Stimulated activated naive B cell treated with anti-CD40 and anti-IgM and Interleukin-4, amounts not matched to agents 10 μg/mL and 1 μg/mL and 100 μg/mL, for 72 hours (primary cell): Measurements from ENCODE around the gene DDX10.
"Not testable (repeated sequence)": the region's sequence is repeated elsewhere in the genome, so short reads cannot be mapped to it uniquely, and the experiment has no call there.

Source experiments
- ATAC-seq, 2 donors: fragments of 150-1000 bp; cut with Tn5 transposase; replicated peaks; 2 replicates each; pipeline ENCODE4 v1.10.0; 2021; ENCODE audit warnings: moderate library complexity in 1 of 2
- DNase-seq: peaks from one replicate; pipeline ENCODE4 v3.0.0; 2021
- H3K27ac Mint-ChIP-seq: one replicate; pipeline ENCODE4 v1.8.0; 2022; ENCODE audit warnings: mild to moderate bottlenecking, mixed read lengths
- H3K27me3 Mint-ChIP-seq, 2 donors: one replicate each; pipeline ENCODE4 v1.8.0; 2022; ENCODE audit warnings: mixed read lengths in 2 of 2
- H3K36me3 Mint-ChIP-seq, 2 donors: one replicate each; pipeline ENCODE4 v1.8.0; 2022; ENCODE audit warnings: mixed read lengths in 2 of 2, mild to moderate bottlenecking in 1 of 2
- H3K4me1 Mint-ChIP-seq, 2 donors: one replicate each; pipeline ENCODE4 v1.8.0; 2022; ENCODE audit warnings: mixed read lengths in 2 of 2, mild to moderate bottlenecking in 1 of 2
- H3K4me3 Mint-ChIP-seq, 2 donors: one replicate each; pipeline ENCODE4 v1.8.0; 2022; ENCODE audit warnings: mild to moderate bottlenecking in 2 of 2, mixed read lengths in 2 of 2, moderate library complexity in 1 of 2
- H3K9me3 Mint-ChIP-seq, 2 donors: one replicate each; pipeline ENCODE4 v1.8.0; 2022; ENCODE audit warnings: mixed read lengths in 2 of 2, mild to moderate bottlenecking in 1 of 2

DDX10 gene

DNA sequence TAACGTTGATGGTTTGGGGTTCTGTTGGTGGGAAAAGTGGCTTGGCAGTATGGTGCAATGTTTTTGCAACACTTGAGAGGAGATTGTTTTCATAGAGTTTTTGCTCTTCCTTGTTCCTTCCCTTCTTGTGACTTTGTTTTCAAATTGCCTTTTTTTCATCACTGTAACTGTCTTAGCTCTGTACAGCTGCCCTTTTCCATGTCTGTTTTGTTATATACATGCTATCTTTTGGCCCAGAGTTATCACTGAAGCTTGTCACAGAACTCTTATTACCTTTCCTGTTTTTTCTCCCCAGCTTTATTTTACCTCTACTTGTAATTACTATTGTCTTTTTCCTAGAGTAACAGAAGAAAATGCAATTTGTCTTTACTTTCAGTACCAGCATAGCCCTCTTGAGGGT lies 154.1 kb downstream of the DDX10 start:
- H3K4me1 Mint-ChIP-seq: peaks cover 0 to 9% of the 10 kb centered on the region in 2 donors
- peaks cover 10 to 24% of the 10 kb centered on the region in 2 donors for H3K36me3 Mint-ChIP-seq
- DNase-seq (no peak), ATAC-seq (no peak)
- no peaks in the 10 kb centered on the region for H3K27me3 Mint-ChIP-seq
- no peak overlapping the region for H3K27ac Mint-ChIP-seq
- H3K9me3 Mint-ChIP-seq: no peaks in the 10 kb centered on the region
- no peak overlapping the region for H3K4me3 Mint-ChIP-seq

DNA sequence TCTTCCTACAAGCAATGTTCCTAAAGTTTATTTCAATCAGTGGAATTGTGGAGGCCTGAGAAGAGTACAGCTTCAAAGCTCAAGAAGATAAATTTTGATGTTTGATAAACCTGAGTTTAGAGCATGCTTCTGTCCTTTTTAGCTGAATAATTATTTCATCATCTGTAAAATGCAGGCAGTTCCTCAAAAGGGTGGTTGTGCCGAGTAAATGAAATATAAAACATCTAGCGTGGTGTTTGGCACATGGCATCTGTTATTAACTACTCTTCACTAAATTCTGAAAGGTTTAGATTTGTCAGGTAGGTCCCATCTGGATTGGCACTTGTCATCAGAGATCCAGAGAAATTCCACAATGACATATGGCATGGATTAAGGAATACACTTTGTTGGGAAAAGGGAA lies 155.1 kb downstream of the DDX10 start:
- H3K36me3 Mint-ChIP-seq: peaks cover 10 to 26% of the 10 kb centered on the region in 2 donors
- H3K4me1 Mint-ChIP-seq: peaks cover 0 to 9% of the 10 kb centered on the region in 2 donors
- no peak for DNase-seq
- H3K9me3 Mint-ChIP-seq: no peaks in the 10 kb centered on the region
- no peaks in the 10 kb centered on the region for H3K27me3 Mint-ChIP-seq
- no peak overlapping the region for H3K4me3 Mint-ChIP-seq
- H3K27ac Mint-ChIP-seq: no peak overlapping the region
- no peak for ATAC-seq

DNA sequence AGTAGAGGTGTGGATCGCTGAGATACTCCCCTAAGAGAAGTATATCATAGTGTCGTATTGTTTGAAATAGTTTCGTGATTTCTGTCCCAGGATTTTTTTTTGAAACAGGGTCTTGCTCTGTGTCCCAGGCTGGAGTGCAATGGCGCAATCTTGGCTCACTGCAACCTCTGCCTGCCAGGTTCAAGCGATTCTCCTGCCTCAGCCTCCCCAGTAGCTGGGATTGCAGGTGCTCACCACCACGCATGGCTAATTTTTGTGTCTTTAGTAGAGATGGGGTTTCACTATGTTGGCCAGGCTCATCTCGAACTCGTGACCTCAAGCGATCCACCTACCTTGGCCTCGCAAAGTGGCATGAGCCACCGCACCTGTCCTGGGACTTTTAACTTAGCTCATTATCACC lies 159.1 kb downstream of the DDX10 start:
- H3K27ac Mint-ChIP-seq, H3K4me1 Mint-ChIP-seq, ATAC-seq, H3K4me3 Mint-ChIP-seq, H3K9me3 Mint-ChIP-seq, H3K27me3 Mint-ChIP-seq, DNase-seq: not testable (repeated sequence)
- H3K36me3 Mint-ChIP-seq: peaks cover 5 to 26% of the 10 kb centered on the region in 2 donors

DNA sequence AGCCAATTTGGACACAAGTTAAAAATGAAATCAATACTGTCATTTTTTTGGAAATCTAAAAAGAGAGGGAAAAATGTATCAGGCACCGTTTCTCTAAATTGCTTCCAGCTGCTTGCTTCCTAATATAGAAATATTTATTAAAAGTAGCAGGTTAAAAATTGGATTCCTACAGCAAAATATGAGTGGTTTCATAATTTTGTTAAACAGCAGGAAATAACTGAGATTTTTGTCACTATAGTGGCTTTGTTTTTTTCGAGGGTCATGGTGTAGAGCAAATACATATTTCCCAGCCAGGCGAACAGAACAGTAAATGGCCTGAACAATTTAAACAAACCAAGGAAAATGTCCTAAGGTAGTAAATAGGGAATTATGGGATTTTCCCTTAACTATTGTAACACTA lies 159.7 kb downstream of the DDX10 start:
- Mint-ChIP-seq H3K4me1 (peaks cover 1 to 10% of the 10 kb centered on the region in 2 donors), H3K27ac (no peak overlapping the region), H3K4me3 (no peak overlapping the region), H3K36me3 (peaks cover 10 to 32% of the 10 kb centered on the region in 2 donors), H3K9me3 (peaks cover 2 to 6% of the 10 kb centered on the region in 2 donors), H3K27me3 (no peaks in the 10 kb centered on the region)
- no peak for ATAC-seq
- no peak for DNase-seq

DNA sequence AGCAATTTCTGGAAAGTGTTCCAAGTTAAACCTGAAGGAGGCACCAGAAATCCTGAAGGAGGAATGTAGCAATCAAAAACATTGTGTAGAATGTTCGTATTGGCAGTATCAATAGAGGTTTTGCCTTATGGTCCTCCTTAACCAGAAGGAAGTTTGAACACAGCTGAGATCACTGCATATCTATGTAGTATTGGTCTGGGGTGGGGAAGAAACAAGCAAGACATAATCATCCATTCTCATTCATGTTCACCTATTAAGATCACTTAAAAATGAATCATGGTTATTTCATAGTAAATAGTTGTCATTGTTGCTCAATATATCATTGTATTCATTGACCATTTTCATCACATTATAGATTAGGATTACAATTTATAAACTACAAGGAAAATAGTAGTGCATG lies 160.5 kb downstream of the DDX10 start:
- peaks cover 15 to 39% of the 10 kb centered on the region in 2 donors for H3K36me3 Mint-ChIP-seq
- no peak for DNase-seq
- ATAC-seq: no peak

DNA sequence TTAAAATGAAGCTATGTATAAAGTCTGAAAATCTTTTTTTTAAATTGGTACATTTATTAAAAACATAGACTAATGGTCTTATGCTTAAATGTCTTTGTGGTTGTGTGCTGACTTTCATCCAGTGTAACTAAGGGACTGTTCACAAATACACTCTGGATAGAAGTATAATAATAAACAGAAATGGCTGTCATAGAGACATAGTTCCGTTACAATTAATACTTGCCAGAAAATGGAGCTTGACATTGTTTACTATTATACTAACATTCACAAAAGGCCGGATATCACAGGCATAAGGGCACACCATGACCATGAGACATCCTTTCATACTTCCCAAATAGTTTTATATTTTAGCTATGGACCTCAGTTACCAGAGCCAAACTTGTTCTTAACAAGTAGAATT lies 161.3 kb downstream of the DDX10 start:
- no peak for ATAC-seq
- no peak for DNase-seq
- H3K4me3 Mint-ChIP-seq: no peak overlapping the region
- no peaks in the 10 kb centered on the region for H3K27me3 Mint-ChIP-seq
- H3K36me3 Mint-ChIP-seq: peaks cover 15 to 41% of the 10 kb centered on the region in 2 donors
- H3K4me1 Mint-ChIP-seq: peaks cover 8 to 21% of the 10 kb centered on the region in 2 donors
- H3K9me3 Mint-ChIP-seq: peaks cover 6 to 12% of the 10 kb centered on the region in 2 donors
- H3K27ac Mint-ChIP-seq: no peak overlapping the region

More for the DNA sequence above, 160.5 kb downstream of the DDX10 start:
- Mint-ChIP-seq H3K4me1 (peaks cover 6 to 18% of the 10 kb centered on the region in 2 donors), H3K27me3 (no peaks in the 10 kb centered on the region), H3K27ac (no peak overlapping the region), H3K9me3 (peaks cover 6 to 10% of the 10 kb centered on the region in 2 donors), H3K4me3 (no peak overlapping the region)

DNA sequence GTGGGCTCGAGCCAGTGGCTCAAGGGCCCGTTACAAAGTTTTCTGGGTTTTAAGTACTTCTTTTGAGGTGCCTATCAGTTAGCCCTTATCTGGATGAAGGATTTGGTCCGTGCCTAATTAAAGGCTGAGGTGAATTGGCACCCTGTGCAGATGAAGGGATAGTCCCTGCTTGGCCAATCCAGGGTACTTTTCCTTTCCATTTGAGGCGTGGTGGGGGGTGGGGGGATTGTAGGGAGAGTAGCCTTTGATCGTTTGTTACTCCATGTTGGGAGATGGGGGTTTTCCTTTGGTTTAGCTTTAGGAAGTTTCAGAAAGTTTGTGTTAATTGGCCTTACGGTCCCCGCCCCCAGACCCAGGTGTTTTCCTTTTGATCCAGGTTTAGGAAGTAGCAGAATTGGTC lies 170.8 kb downstream of the DDX10 start:
- DNase-seq (no peak), ATAC-seq (no peak)
- no peak overlapping the region for H3K4me3 Mint-ChIP-seq
- H3K36me3 Mint-ChIP-seq: peaks cover 24 to 27% of the 10 kb centered on the region in 2 donors
- peaks cover 6 to 13% of the 10 kb centered on the region in 2 donors for H3K4me1 Mint-ChIP-seq
- H3K27ac Mint-ChIP-seq: no peak overlapping the region
- H3K9me3 Mint-ChIP-seq: no peaks in the 10 kb centered on the region
- H3K27me3 Mint-ChIP-seq: no peaks in the 10 kb centered on the region

DNA sequence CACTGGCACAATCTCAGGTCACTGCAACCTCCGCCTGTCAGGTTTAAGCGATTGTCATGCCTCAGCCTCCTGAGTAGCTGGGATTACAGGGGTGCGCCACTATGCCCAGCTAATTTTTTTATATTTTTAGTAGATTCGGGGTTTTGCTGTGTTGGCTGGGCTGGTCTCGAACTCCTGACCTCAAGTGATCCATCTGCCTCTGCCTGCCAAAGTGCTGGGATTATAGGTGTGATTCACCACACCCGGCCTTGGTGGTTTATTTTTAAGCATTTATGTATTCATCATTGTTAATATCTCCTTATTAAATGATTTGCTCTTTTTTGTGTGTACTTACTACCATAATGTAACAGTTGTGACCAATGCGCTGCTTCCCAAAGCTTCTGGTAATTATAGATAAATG lies 171.7 kb downstream of the DDX10 start:
- Mint-ChIP-seq H3K36me3 (peaks cover 32 to 35% of the 10 kb centered on the region in 2 donors), H3K4me1 (peaks cover 8 to 19% of the 10 kb centered on the region in 2 donors), H3K4me3 (no peak overlapping the region), H3K9me3 (no peaks in the 10 kb centered on the region), H3K27ac (no peak overlapping the region), H3K27me3 (no peaks in the 10 kb centered on the region)
- no peak for DNase-seq
- ATAC-seq: no peak

DNA sequence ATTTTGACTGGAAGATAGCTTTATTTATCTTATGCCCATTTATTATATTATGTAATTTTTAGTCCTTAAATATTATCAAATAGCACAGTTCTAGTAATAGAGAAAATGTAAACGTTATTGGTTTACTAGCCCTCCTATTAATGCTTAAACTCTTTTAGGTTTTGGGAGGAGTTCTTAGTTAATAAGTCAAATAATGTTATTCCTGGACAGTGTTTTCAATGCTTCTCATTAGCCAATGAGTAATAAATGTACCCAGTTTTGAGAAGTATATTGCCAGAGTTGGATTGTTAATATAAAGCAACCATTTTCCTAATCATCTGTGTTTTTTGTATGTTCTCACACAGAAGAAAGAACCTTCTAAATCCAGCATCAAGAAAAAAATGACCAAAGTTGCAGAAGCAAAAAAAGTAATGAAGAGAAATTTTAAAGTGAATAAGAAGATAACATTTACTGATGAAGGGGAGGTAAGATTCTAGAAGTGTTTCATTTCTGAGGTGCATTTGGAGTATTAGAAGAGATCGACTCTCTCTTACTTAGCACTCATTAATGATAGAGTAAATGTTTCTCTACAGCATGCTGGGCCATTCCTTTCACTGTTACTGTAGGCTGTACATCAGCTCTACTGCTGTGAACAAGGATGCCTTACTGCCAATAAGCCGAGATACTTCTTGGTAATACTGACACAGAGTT lies 173.4 kb downstream of the DDX10 start:
- ATAC-seq: no peak
- Mint-ChIP-seq H3K9me3 (no peaks in the 10 kb centered on the region), H3K4me1 (peaks cover 6 to 19% of the 10 kb centered on the region in 2 donors), H3K27me3 (no peaks in the 10 kb centered on the region), H3K36me3 (peaks cover 35 to 39% of the 10 kb centered on the region in 2 donors), H3K27ac (no peak overlapping the region), H3K4me3 (no peak overlapping the region)
- no peak for DNase-seq

DNA sequence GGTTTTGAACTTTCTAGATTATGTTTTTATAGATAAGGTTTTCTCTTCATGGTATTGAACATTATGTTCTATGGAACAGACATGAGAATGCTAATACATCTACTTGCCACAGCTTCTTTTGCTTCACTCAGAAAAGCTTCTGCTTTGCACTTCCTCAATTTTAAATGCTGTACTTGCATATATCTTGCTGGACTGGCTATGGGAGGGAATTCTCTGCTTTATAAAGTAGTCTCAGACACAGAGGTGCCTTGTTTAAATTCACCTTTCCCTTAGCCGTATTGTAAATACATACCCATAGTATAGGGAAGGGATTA lies 173.9 kb downstream of the DDX10 start:
- Mint-ChIP-seq H3K27me3 (no peaks in the 10 kb centered on the region), H3K4me3 (no peak overlapping the region), H3K27ac (no peak overlapping the region), H3K4me1 (peaks cover 4 to 14% of the 10 kb centered on the region in 2 donors), H3K36me3 (peaks cover 33 to 42% of the 10 kb centered on the region in 2 donors), H3K9me3 (no peaks in the 10 kb centered on the region)
- no peak for DNase-seq
- no peak for ATAC-seq

DNA sequence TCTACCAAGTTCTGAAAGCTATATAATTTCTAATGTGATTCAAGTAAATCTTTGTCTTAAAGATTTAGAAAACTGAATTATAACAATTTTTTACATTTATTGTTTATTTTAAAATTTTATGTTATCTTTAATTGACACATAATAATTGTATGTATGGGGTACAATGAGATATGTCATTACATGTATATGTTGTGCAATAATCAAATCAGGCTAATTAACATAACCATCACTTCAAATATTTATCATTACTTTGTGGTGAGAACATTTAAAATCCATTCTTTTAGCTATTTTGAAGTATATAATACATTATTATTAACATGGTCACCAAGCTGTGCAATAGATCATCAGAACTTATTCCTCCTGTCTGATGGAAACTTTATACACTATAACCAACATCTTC lies 181.1 kb downstream of the DDX10 start:
- Mint-ChIP-seq H3K27ac (no peak overlapping the region), H3K4me1 (peaks cover 2 to 3% of the 10 kb centered on the region in 2 donors), H3K4me3 (no peak overlapping the region), H3K36me3 (peaks cover 15 to 39% of the 10 kb centered on the region in 2 donors), H3K9me3 (no peaks in the 10 kb centered on the region), H3K27me3 (no peaks in the 10 kb centered on the region)
- ATAC-seq (no peak), DNase-seq (no peak)

DNA sequence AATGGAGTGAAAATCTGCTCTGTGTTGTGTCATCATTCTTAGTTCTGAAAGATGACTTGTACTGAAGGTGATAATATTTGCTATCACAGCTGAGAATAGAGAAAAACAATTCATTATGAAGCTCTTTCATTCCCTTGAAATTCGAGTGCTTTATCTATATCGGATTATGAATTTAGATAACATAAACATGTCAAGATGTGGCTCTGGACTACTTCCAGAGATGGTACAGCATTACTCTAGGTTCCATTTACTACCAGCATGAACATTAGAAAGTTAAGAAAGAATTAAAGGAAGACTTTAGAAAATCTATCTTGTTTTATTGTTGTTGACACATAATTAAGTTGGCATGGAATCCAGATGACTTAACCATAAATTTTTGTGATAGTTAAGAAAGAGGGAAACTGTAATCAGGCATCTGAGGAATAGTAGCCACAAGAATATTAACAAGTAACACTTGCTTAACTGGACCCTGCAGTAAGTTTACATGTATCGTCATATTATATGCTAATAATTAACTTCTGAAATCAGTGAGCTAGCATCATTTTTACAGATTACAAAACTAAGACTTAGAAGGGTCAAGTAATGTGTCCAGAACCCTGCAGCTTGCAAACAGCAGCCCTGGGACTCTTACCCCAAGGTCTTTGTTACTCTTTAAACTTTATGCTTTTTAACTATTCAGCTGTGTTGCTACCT lies 182.6 kb downstream of the DDX10 start:
- Mint-ChIP-seq H3K27me3 (no peaks in the 10 kb centered on the region), H3K36me3 (peaks cover 15 to 37% of the 10 kb centered on the region in 2 donors), H3K9me3 (no peaks in the 10 kb centered on the region), H3K27ac (no peak overlapping the region), H3K4me1 (peaks cover 2% of the 10 kb centered on the region in 2 donors), H3K4me3 (no peak overlapping the region)
- no peak for DNase-seq
- ATAC-seq: no peak

DNA sequence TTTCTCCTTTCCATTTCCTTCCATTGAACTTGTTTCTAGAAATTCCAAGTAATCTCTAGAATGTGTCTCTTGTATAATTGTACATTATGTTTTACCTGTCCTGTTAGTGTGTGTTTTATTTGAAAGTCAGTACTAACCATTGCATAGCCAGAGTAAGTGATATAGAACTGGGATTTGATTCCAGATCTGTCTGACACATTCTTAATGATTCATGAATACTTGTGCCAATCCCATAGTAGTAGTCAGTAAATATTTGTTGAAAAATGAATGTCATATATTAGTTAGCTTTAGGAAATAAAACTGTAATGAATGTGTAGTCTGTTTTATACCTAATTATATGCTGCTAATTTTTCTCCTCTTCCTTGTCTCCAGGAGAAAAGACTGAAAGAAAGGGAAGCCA lies 186.9 kb downstream of the DDX10 start:
- no peak overlapping the region for H3K4me3 Mint-ChIP-seq
- H3K36me3 Mint-ChIP-seq: peaks cover 13 to 31% of the 10 kb centered on the region in 2 donors
- no peaks in the 10 kb centered on the region for H3K27me3 Mint-ChIP-seq
- H3K27ac Mint-ChIP-seq: no peak overlapping the region
- H3K4me1 Mint-ChIP-seq: peaks cover 16 to 26% of the 10 kb centered on the region in 2 donors
- H3K9me3 Mint-ChIP-seq: no peaks in the 10 kb centered on the region
- ATAC-seq: no peak
- no peak for DNase-seq

DNA sequence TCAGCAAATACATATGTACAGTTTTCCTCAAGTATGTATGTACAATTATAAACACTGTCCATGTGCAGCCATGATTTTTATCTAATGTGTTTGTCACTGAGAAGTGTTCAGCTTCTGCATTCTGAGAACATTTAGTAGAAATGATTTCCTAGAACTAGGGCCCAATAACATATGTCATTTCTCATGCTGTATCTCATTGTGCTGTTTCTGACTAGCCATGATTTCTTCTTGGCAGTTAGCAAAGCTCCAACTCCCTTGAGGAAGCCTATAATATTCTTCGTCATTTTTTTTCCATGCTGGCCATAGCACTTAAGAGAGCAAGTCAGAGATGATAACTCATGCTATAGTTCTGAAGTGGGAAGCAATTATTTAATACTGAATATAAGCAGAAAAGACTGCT lies 187.8 kb downstream of the DDX10 start:
- no peak for ATAC-seq
- H3K9me3 Mint-ChIP-seq: no peaks in the 10 kb centered on the region
- no peak for DNase-seq
- no peaks in the 10 kb centered on the region for H3K27me3 Mint-ChIP-seq
- peaks cover 16 to 33% of the 10 kb centered on the region in 2 donors for H3K36me3 Mint-ChIP-seq
- peaks cover 17 to 26% of the 10 kb centered on the region in 2 donors for H3K4me1 Mint-ChIP-seq
- no peak overlapping the region for H3K27ac Mint-ChIP-seq
- H3K4me3 Mint-ChIP-seq: no peak overlapping the region

DNA sequence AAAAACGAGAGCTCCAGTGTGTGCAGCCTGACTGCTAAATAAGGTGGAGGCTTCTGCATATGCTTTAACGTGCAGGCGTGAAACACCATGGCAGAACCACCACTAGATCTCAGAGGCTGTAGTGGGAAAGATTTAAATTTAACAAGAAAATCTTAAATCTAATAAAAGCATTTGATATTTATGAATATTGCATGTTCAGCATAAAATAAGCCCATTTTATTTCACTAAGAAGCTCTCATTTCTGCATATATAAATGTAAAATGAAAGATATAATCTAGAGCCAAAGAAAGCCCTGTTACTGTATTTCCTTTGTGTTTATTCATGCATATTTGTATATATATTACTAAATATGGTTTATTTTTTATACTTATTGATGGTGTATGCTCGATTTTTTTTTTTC lies 188.3 kb downstream of the DDX10 start:
- Mint-ChIP-seq H3K4me3 (no peak overlapping the region), H3K36me3 (peaks cover 17 to 35% of the 10 kb centered on the region in 2 donors), H3K27ac (no peak overlapping the region), H3K27me3 (no peaks in the 10 kb centered on the region), H3K9me3 (no peaks in the 10 kb centered on the region), H3K4me1 (peaks cover 17 to 26% of the 10 kb centered on the region in 2 donors)
- ATAC-seq (no peak), DNase-seq (no peak)
